ENCODE data around the gene CHMP6. TPM values are rescaled to one million over a fixed set of nuclear protein-coding genes. Genes with fewer than 3 reads are reported as not detected.
"Not testable (repeated sequence)": the region's sequence is repeated elsewhere in the genome, so short reads cannot be mapped to it uniquely, and the experiment has no call there.

Gene CHMP6
- total RNA-seq, 1 donor from 2014 or later, result 29.1 TPM

DNA sequence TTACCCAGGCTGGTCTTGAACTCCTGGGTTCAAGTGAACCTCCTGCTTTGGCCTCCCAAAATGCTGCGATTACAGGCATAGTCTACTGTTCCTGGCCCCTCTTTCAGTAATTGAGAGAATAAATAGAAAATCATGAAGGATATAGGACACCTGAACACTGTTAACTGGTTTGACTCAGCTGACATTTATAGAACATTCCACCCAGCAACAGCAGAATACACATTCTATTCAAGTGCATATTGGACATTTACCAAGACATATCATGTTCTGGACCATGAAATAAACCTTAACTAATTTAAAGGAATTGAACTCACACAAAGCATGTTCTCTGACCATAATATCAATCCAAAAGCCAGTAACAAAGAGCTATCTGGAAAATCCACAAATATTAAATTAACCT, 23.5 kb downstream of the CHMP6 start:
- no peak overlapping the region for H3K4me3 Mint-ChIP-seq
- peaks cover 20% of the 10 kb centered on the region for H3K4me1 Mint-ChIP-seq (ENCODE audit: unreplicated experiment)
- H3K36me3 Mint-ChIP-seq, result peaks cover 19% of the 10 kb centered on the region
- no peak overlapping the region for H3K27ac Mint-ChIP-seq
- TF ChIP-seq, protein P1, sequence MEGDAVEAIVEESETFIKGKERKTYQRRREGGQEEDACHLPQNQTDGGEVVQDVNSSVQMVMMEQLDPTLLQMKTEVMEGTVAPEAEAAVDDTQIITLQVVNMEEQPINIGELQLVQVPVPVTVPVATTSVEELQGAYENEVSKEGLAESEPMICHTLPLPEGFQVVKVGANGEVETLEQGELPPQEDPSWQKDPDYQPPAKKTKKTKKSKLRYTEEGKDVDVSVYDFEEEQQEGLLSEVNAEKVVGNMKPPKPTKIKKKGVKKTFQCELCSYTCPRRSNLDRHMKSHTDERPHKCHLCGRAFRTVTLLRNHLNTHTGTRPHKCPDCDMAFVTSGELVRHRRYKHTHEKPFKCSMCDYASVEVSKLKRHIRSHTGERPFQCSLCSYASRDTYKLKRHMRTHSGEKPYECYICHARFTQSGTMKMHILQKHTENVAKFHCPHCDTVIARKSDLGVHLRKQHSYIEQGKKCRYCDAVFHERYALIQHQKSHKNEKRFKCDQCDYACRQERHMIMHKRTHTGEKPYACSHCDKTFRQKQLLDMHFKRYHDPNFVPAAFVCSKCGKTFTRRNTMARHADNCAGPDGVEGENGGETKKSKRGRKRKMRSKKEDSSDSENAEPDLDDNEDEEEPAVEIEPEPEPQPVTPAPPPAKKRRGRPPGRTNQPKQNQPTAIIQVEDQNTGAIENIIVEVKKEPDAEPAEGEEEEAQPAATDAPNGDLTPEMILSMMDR (conservative IDR thresholded peaks at IDR 0.05), result no peak
- H3K9me3 Mint-ChIP-seq, result peaks cover 4% of the 10 kb centered on the region
- no peaks in the 10 kb centered on the region for H3K27me3 Mint-ChIP-seq
- no peak for DNase-seq (ENCODE audit: extremely low spot score, unreplicated experiment)

DNA sequence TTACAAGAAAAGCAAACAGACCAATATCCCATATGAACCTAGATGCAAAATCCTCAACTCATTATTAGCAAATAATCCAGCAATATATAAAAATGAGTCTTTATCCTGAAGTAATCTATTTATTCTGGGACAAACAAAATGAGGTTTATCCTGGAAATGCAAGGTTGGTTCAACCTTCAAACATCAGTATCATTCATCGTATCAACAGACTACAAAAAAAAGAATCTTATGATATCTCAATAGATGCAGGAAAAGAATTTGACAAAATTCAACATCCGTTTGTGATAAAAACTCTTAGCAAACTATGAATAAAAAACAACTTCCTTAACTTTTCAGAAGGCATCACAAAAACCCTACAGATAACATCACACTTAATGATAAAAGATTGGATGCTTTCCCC, 24.9 kb downstream of the CHMP6 start:
- H3K36me3 Mint-ChIP-seq, result peaks cover 12% of the 10 kb centered on the region
- H3K9me3 Mint-ChIP-seq, result no peaks in the 10 kb centered on the region
- H3K4me1 Mint-ChIP-seq (ENCODE audit: unreplicated experiment), result peaks cover 20% of the 10 kb centered on the region
- H3K27me3 Mint-ChIP-seq, result no peaks in the 10 kb centered on the region
- H3K4me3 Mint-ChIP-seq, result no peak overlapping the region
- TF ChIP-seq, protein P1 (conservative IDR thresholded peaks at IDR 0.05), result no peak
- no peak overlapping the region for H3K27ac Mint-ChIP-seq
- DNase-seq (ENCODE audit: extremely low spot score, unreplicated experiment), result no peak

DNA sequence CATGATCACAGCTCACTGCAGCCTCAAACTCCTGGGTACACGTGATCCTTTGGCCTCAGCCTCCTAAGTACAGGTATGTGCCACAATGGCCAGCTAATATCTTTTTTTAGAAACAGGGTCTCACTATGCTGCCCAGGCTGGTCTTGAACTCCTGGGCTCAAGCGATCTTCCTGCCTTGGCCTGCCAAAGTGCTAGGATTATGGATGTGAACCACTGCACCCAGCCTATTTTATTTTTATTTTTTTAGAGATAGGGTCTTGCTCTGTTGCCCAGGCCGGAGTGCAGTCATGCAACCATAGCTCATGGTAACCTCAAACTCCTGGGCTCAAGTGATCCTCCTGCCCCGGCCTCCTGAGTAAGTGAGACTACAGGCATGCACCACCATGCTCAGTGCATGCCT, 25.7 kb downstream of the CHMP6 start:
- not testable (repeated sequence) for H3K27me3 Mint-ChIP-seq; H3K36me3 Mint-ChIP-seq; H3K9me3 Mint-ChIP-seq; DNase-seq (ENCODE audit: extremely low spot score, unreplicated experiment); H3K27ac Mint-ChIP-seq; H3K4me3 Mint-ChIP-seq
- peaks cover 17% of the 10 kb centered on the region for H3K4me1 Mint-ChIP-seq (ENCODE audit: unreplicated experiment)

DNA sequence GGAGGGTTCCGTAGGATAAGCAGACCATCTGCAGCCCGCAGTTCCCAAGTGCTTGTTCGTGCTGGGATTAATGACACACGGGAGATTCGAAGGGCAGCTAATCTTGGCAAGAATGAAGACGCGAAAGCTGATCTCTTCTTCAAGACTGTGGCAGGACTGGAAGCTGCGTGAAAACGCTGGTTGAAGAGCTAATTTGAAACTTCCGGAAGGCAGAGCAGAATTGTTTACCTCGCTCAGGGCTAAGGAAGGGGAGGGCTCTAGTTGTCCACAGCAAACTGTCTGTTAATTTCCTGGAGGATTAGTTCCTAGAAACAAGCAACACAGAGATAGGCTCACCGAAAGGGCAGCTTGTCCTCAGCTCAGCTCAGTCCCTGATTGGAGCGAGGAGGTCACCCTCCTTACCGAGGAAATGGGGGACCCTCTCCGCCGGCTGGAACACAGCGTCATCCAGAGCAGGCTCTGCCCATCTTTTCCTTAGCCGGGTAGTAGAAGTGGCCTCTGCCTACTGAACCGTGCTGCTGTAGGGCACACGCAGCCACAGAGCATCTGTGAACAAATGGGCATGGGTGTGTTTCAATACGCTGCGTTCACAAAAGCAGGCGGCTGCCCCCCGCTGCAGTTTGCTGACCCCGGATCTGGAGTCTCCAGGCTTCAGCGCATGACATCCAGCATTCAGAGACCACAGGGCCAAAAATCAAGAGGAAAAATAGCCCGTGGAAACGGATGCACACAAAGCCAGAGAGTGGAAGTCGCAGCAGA, 26.6 kb downstream of the CHMP6 start:
- Mint-ChIP-seq H3K36me3 (peaks cover 7% of the 10 kb centered on the region), H3K27ac (peak overlapping the region; percentile 54), H3K4me3 (peak overlapping the region; percentile 50), H3K9me3 (no peaks in the 10 kb centered on the region), H3K4me1 (ENCODE audit: unreplicated experiment) (peaks cover 19% of the 10 kb centered on the region), H3K27me3 (no peaks in the 10 kb centered on the region)
- TF ChIP-seq, protein P1 (conservative IDR thresholded peaks at IDR 0.05), result no peak
- no peak for DNase-seq (ENCODE audit: extremely low spot score, unreplicated experiment)

DNA sequence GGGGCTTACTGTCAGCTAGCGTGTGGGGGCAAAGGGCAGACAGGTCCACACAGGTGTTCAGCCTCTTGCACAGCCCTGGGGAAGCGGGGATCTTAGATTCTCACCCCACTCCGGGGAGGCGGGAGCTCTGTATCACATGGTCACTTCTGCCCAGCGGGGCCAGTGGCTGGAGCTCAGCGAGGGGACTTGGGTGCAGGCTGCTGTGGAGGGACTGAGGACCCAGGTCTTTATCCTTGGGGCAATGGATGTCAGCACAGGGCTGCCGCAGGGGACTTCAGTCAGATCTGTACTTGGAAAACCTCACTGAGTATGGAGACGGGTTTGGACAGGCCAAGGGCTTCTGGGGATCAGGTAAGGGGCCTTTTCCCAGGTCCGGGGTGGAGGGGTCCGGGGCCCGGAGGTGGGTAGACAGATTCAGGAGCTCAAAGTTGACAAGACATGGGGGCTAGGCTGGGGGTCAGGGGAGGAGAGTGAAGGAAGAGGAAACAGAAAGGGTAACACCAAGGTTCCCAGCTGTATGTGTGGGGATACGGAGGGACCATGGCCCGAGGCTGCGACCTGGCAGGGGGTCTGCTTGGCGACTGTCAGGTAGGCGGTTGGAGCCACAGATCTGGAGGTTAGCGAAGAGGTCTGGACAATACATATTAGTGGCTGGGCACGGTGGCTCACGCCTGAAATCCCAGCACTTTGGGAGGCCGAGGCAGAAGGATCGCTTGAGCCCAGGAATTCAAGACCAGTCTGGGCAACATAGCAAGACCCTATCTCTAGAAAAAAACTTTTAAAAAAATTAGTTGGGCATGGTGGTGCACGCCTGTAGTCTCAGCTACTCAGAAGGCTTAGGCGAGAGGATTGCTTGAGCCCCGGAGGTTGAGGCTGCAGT, 28.2 kb downstream of the CHMP6 start:
- no peaks in the 10 kb centered on the region for H3K9me3 Mint-ChIP-seq
- H3K36me3 Mint-ChIP-seq, result peaks cover 4% of the 10 kb centered on the region
- peaks cover 26% of the 10 kb centered on the region for H3K4me1 Mint-ChIP-seq (ENCODE audit: unreplicated experiment)
- TF ChIP-seq, protein P1 (conservative IDR thresholded peaks at IDR 0.05), result no peak
- H3K4me3 Mint-ChIP-seq, result no peak overlapping the region
- no peaks in the 10 kb centered on the region for H3K27me3 Mint-ChIP-seq
- no peak overlapping the region for H3K27ac Mint-ChIP-seq
- DNase-seq (ENCODE audit: extremely low spot score, unreplicated experiment), result no peak

DNA sequence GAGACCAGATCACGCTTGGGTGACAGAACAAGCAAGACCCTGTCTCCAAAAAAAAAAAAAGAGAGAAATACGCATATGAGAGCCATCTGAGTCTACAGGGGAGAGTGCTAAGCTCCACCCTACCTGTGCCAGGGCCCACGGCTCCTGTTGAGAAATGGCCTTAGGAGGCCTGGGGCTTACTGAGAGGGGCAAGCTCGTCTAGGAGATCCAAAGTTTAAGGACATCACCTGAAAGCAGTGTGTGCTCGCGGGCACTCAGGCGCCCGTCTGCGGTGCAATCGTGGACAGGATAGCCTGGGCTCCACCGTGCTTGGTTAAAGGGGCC, 28.8 kb downstream of the CHMP6 start:
- no peaks in the 10 kb centered on the region for H3K27me3 Mint-ChIP-seq
- H3K27ac Mint-ChIP-seq, result no peak overlapping the region

More for the DNA sequence above, 28.8 kb downstream of the CHMP6 start:
- TF ChIP-seq, protein P1 (conservative IDR thresholded peaks at IDR 0.05), result no peak
- Mint-ChIP-seq H3K36me3 (peaks cover 4% of the 10 kb centered on the region), H3K4me3 (no peak overlapping the region), H3K4me1 (ENCODE audit: unreplicated experiment) (peaks cover 26% of the 10 kb centered on the region), H3K9me3 (no peaks in the 10 kb centered on the region)
- DNase-seq (ENCODE audit: extremely low spot score, unreplicated experiment), result no peak
